Esophagus muscularis mucosa (tissue), 4 donors: ENCODE results near the gene GOLGA3. TPM values are rescaled to one million over a fixed set of nuclear protein-coding genes. Genes with fewer than 3 reads are reported as not detected.
"Not testable (repeated sequence)": the region's sequence is repeated elsewhere in the genome, so short reads cannot be mapped to it uniquely, and the experiment has no call there.

Experiments used
- DNase-seq: peaks from one replicate; pipeline ENCODE4 v3.0.0-alpha.2; 2017; ENCODE audit errors: extremely low spot score
- H3K27ac ChIP-seq, 4 donors: fragments of 200-600 bp; sonication (generic); replicated peaks in 1 of 4; 1 replicate in 3 of 4; 2 replicates in 1 of 4; pipeline ENCODE4 v1.5.1; 2016 to 2019; ENCODE audit warnings: mild to moderate bottlenecking in 1 of 4
- H3K27me3 ChIP-seq, 4 donors: fragments of 200-600 bp; sonication (generic); one replicate each; pipeline versions ENCODE4 v1.5.1 to v1.6.0; 2016 to 2019
- H3K36me3 ChIP-seq, 4 donors: fragments of 200-600 bp; sonication (generic); one replicate each; pipeline ENCODE4 v1.5.1; 2016 to 2019
- H3K4me1 ChIP-seq, 4 donors: fragments of 200-600 bp; sonication (generic); one replicate each; pipeline ENCODE4 v1.5.1; 2016 to 2019
- H3K4me3 ChIP-seq, 4 donors: fragments of 200-600 bp; sonication (generic); 1 replicate in 2 of 4; 2 replicates in 2 of 4; pipeline ENCODE4 v1.5.1; 2016 to 2019; ENCODE audit warnings: mild to moderate bottlenecking in 4 of 4, moderate library complexity in 1 of 4
- H3K9me3 ChIP-seq, 4 donors: fragments of 200-600 bp; sonication (generic); 1 replicate in 3 of 4; 2 replicates in 1 of 4; pipeline ENCODE4 v1.5.1; 2016 to 2019
- CTCF ChIP-seq, 3 experiments: fragments of 200-600 bp in 2 of 3; fragments of 450-650 bp in 1 of 3; sonication (generic) in 2 of 3; IDR thresholded peaks; one replicate each; pipeline ENCODE4 v1.5.1; 2017 to 2019; ENCODE audit warnings: antibody characterized with exemption in 3 of 3, mild to moderate bottlenecking in 2 of 3, moderate library complexity in 1 of 3
- EP300 ChIP-seq: sonication (generic); formaldehyde crosslinking; IDR thresholded peaks from one replicate; pipeline ENCODE4 v1.6.1; 2017; ENCODE audit warnings: antibody characterized with exemption
- POLR2A ChIP-seq: fragments of 450-650 bp; IDR thresholded peaks from one replicate; pipeline ENCODE4 v1.6.1; 2017; ENCODE audit warnings: antibody characterized with exemption, moderate library complexity, mild to moderate bottlenecking, low read depth
- POLR2AphosphoS5 ChIP-seq, 2 donors: sonication (generic); formaldehyde crosslinking; IDR thresholded peaks; one replicate each; pipeline ENCODE4 v1.6.1; 2017; ENCODE audit warnings: antibody characterized with exemption in 2 of 2
- WGBS: methylation state at CpG from one replicate; pipeline ENCODE4 v1.1.5; 2018; 5-methylcytosine and 5-hydroxymethylcytosine counted together
- intact Hi-C: fragments of 100-400 bp; cut with DNase I; formaldehyde crosslinking; loops from one replicate; pipeline ENCODE4 v1.15.1; 2023
- total RNA-seq, 4 donors: library from RNA; depleted of rRNA; stranded (reverse); fragments of >200 nt; gene quantifications; one replicate each; pipeline versions ENCODE4 v1.1.0 to v1.2.1, GENCODE V29; 2016

The GOLGA3 gene
- total RNA-seq, 4 donors from 2014 or later: 72.3 to 123 (median 93.4) TPM

- Histone ChIP-seq H3K9me3 (no peaks in the 10 kb centered on the region), H3K4me1 (peaks cover 8 to 24% (median 20%) of the 10 kb centered on the region in 4 donors), H3K27ac (no peak overlapping the region), H3K4me3 (no peak overlapping the region), H3K27me3 (no peaks in the 10 kb centered on the region), H3K36me3 (peaks cover 76 to 100% (median 96%) of the 10 kb centered on the region in 4 donors)
- DNase-seq: no peak
- TF ChIP-seq POLR2A: no peak
- TF ChIP-seq POLR2AphosphoS5 (IDR thresholded peaks at IDR 0.05): no peak
- TF ChIP-seq EP300: no peak
- TF ChIP-seq CTCF (IDR thresholded peaks at IDR 0.05): no peak
- 95% methylated on average over 28 of the region's 30 CpGs for WGBS
- intact Hi-C loops: no loop called here
Measured at GRCh38 chr12:132779781-132780353, 48.8 kb downstream of the GOLGA3 start.

- H3K36me3 ChIP-seq: peaks cover 71 to 100% (median 96%) of the 10 kb centered on the region in 4 donors
Measured at GRCh38 chr12:132777614-132778013, 51.1 kb downstream of the GOLGA3 start.

DNA sequence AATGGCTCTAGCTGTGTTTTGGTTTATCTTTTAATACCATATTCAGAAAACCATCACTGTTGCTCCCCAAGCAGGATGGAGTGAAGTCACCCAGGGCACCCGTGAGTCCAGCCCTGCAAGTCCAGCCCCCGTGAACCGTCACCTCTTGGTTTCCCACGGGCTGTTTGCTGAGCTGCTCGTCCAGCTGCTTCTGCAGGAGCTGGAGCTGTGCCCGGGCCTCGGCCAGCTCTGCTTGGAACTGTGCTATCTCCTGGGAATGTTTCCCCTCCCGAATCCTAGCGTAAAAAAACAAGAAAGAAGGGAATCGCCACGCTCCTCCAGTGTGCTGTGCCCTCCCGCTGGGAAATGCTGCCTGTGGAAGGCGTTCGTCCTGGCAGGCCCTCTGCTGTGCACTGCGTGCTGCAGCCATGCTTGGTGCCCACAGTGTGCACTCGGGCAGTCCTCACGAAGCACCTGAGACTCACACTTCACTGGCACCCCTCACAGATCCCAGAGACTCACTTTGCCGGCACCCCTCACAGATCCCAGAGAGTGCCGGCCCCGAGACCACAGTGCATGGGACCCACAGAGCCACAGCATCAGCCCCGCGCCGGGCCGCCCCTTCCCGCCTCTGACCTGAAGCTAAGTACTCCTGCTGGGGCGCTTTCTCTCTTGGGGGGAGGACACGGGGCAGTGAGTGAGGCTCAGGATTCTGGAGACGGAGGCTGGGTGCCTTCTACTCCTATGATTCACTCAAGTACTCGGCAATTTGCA, 51.7 kb downstream of the GOLGA3 start:
- WGBS: 67% methylated on average over 26 of the region's 29 CpGs
- H3K9me3 ChIP-seq: no peaks in the 10 kb centered on the region
- DNase-seq: no peak
- peaks cover 8 to 38% (median 25%) of the 10 kb centered on the region in 4 donors for H3K4me1 ChIP-seq
- intact Hi-C loops: no loop called here
- H3K4me3 ChIP-seq: no peak overlapping the region
- H3K36me3 ChIP-seq: peaks cover 73 to 99% (median 94%) of the 10 kb centered on the region in 4 donors
- peak overlapping the region in 3 of 4 donors; percentile 30 to 63 (median 52) for H3K27ac ChIP-seq
- H3K27me3 ChIP-seq: no peaks in the 10 kb centered on the region
- TF ChIP-seq POLR2A: no peak
- no peak for TF ChIP-seq POLR2AphosphoS5 (IDR thresholded peaks at IDR 0.05)
- TF ChIP-seq EP300: no peak
- no peak for TF ChIP-seq CTCF (IDR thresholded peaks at IDR 0.05)

More at GRCh38 chr12:132777614-132778013, 51.1 kb downstream of the GOLGA3 start:
- Histone ChIP-seq H3K27ac (peak overlapping the region in 2 of 4 donors; percentile 52 to 63), H3K9me3 (no peaks in the 10 kb centered on the region), H3K27me3 (no peaks in the 10 kb centered on the region), H3K4me1 (peaks cover 8 to 38% (median 25%) of the 10 kb centered on the region in 4 donors), H3K4me3 (no peak overlapping the region)
- DNase-seq: no peak
- WGBS: 89% methylated on average over 14 of the region's 20 CpGs
- intact Hi-C loops: no loop called here
- TF ChIP-seq CTCF (IDR thresholded peaks at IDR 0.05) (no peak), POLR2AphosphoS5 (IDR thresholded peaks at IDR 0.05) (no peak), POLR2A (no peak), EP300 (no peak)

DNA sequence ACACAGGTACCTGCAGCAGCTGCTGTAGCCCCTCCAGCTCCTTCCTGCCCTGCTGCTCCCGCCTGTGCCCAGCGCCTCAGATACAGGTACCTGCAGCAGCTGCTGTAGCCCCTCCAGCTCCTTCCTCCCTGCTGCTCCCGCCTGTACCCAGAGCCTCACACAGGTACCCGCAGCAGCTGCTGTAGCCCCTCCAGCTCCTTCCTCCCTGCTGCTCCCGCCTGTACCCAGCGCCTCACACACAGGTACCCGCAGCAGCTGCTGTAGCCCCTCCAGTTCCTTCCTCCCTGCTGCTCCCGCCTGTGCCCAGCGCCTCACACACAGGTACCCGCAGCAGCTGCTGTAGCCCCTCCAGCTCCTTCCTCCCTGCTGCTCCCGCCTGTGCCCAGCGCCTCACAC, 52.4 kb downstream of the GOLGA3 start:
- H3K27me3 ChIP-seq, H3K9me3 ChIP-seq, intact Hi-C loops, DNase-seq, H3K4me3 ChIP-seq: not testable (repeated sequence)
- WGBS: 71% methylated on average over 10 of the region's 12 CpGs
- H3K27ac ChIP-seq: peak overlapping the region in 2 of 4 donors; percentile 30 to 63
- H3K4me1 ChIP-seq: peaks cover 8 to 38% (median 25%) of the 10 kb centered on the region in 4 donors
- H3K36me3 ChIP-seq: peaks cover 72 to 99% (median 93%) of the 10 kb centered on the region in 4 donors

- H3K27me3 ChIP-seq: no peaks in the 10 kb centered on the region
- DNase-seq: no peak
- peak overlapping the region in 1 of 4 donors; percentile 63 for H3K27ac ChIP-seq
- no peaks in the 10 kb centered on the region for H3K9me3 ChIP-seq
- intact Hi-C loops: no loop called here
- H3K36me3 ChIP-seq: peaks cover 67 to 97% (median 88%) of the 10 kb centered on the region in 4 donors
- peaks cover 8 to 38% (median 25%) of the 10 kb centered on the region in 4 donors for H3K4me1 ChIP-seq
- 94% methylated on average over 23 of the region's 24 CpGs for WGBS
- no peak overlapping the region for H3K4me3 ChIP-seq
- TF ChIP-seq EP300: no peak
- no peak for TF ChIP-seq CTCF (IDR thresholded peaks at IDR 0.05)
- no peak for TF ChIP-seq POLR2AphosphoS5 (IDR thresholded peaks at IDR 0.05)
- no peak for TF ChIP-seq POLR2A
Measured at GRCh38 chr12:132775502-132776229, 53.0 kb downstream of the GOLGA3 start.
